GM21786 (cell line): ENCODE data around the gene XPO5.

Experiments used
- ATAC-seq: cut with Tn5 transposase; IDR thresholded peaks from one replicate; pipeline ENCODE4 v1.9.1; 2021; ENCODE audit not compliant: unreplicated experiment

Gene XPO5

GRCh38 chr6:43476746-43477145 is 99.1 kb downstream of the XPO5 start:
- no peak for ATAC-seq

GRCh38 chr6:43475516-43475915 is 100.3 kb downstream of the XPO5 start:
- ATAC-seq = no peak

DNA sequence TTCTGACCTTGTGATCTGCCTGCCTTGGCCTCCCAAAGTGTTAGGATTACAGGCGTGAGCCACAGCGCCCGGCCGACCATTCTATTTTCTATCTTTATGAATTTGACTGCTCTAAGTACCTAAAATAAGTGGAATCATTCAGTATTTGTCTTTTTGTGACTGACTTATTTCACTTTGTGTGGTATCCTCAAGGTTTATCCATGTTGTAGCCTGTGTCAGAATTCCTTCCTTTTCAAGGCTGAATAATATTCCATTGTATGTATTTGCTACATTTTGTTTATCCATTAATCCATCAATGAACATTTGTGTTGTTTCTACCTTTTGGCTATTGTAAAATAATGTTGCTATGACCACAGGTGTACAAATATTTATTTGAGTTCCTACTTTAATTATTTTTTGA is 103.3 kb downstream of the XPO5 start:
- ATAC-seq = no peak
